Rectal smooth muscle tissue (tissue), 1 donor: Measurements from ENCODE around the gene CTSA.

Experiments
- H3K27ac ChIP-seq: one replicate; pipeline ENCODE4 v1.7.0; 2013; ENCODE audit warnings: low read depth, low read length, inconsistent platforms
- H3K27me3 ChIP-seq: one replicate; pipeline ENCODE4 v1.7.0; 2013; ENCODE audit warnings: low read length; ENCODE audit not compliant: control insufficient read depth, insufficient read depth
- H3K36me3 ChIP-seq: one replicate; pipeline ENCODE4 v1.7.0; 2013; ENCODE audit warnings: low read length; ENCODE audit not compliant: control insufficient read depth, insufficient read depth
- H3K4me1 ChIP-seq: one replicate; pipeline ENCODE4 v1.7.0; 2013; ENCODE audit warnings: low read length; ENCODE audit not compliant: control insufficient read depth, insufficient read depth
- H3K4me3 ChIP-seq: one replicate; pipeline ENCODE4 v1.7.0; 2013; ENCODE audit warnings: low read length
- H3K9ac ChIP-seq: one replicate; pipeline ENCODE4 v1.7.0; 2013; ENCODE audit warnings: low read length

CTSA gene

DNA sequence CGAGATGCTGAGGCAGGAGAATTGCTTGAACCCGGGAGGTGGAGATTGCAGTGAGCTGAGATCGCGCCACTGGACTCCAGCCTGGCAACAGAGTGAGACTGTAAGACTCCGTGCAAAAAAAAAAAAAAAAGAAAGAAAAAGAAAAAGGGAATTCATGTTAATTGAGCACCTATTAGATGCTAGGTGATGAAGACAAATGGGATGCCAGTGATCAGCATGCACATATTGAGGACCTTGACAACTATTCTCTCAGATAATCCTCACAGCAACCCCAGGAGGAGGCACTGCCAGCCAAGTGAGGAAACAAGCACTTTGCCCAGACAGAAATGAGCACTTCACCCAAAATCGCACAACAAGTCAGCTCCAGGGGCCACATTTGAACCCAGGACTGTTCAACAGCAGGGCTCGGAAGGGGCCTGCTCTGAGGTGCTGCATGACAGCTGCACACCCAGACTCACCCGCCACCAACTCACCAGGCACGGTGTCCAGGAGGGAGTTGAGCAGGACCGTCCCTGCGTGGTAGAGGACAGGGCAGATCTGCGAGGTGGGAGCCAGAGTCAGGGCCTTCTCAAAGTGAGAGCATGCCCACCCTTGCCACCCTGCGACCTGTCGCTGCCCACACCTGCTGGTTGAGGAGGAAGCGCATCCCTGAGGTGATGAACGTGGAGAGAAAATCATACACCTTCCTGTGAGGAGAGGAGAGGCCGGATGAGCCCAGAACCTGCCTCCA is 16.2 kb downstream of the CTSA start:
- Histone ChIP-seq H3K9ac (no peak overlapping the region), H3K4me1 (peaks cover 6% of the 10 kb centered on the region), H3K27ac (no peak overlapping the region), H3K4me3 (no peak overlapping the region), H3K27me3 (no peaks in the 10 kb centered on the region), H3K36me3 (no peaks in the 10 kb centered on the region)

DNA sequence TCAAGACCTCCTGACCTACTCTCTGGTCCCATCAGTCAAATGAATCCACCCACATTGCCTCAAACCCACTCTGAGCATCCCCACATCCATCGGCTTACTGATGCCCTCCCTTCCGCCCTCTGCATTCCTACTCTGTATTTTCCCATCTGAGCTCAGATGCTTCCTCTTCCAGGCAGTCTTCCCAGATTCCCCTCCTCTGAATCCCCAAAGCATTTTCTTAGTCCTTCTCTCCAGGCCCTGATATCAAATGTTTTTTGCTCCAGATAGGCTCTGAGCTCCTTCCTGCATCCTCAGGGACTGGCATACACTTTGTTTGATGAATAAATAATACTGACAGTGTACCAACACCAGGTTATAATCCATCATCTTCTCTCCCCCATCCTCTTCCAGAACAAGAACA is 16.9 kb downstream of the CTSA start:
- H3K27ac ChIP-seq: no peak overlapping the region
- peaks cover 7% of the 10 kb centered on the region for H3K4me1 ChIP-seq
- no peaks in the 10 kb centered on the region for H3K36me3 ChIP-seq

DNA sequence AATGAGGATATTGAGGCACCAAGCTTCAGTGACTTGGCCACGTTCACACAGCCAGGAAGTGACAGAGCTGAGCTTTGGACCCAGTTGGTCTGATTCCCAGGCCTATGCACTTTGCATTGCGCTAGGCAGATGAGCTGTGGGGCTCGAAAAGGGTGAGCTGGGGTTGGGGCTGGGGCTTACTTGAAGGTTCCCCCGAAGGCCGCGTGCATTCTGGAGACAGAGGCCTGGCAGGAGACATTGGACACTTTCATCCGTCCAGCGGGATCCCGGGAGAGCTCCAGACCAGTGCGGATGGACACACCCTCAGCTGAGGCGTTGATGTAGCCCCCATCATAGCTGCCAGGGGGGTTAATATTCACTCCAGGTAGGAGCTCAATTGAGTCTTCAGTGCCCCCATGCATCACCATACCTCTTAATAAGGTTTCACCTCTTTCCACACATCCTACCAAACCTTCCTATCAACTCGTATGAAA is 18.2 kb downstream of the CTSA start:
- Histone ChIP-seq H3K27ac (no peak overlapping the region), H3K36me3 (no peaks in the 10 kb centered on the region), H3K27me3 (no peaks in the 10 kb centered on the region), H3K4me1 (peaks cover 7% of the 10 kb centered on the region), H3K9ac (no peak overlapping the region), H3K4me3 (no peak overlapping the region)

More for the DNA sequence above, 16.9 kb downstream of the CTSA start:
- Histone ChIP-seq H3K9ac (no peak overlapping the region), H3K27me3 (no peaks in the 10 kb centered on the region), H3K4me3 (no peak overlapping the region)

GRCh38 chr20:45909817-45910669 is 18.9 kb downstream of the CTSA start:
- peaks cover 7% of the 10 kb centered on the region for H3K4me1 ChIP-seq
- H3K27ac ChIP-seq: peak overlapping the region; percentile 51
- no peaks in the 10 kb centered on the region for H3K36me3 ChIP-seq
- no peaks in the 10 kb centered on the region for H3K27me3 ChIP-seq
- H3K4me3 ChIP-seq: no peak overlapping the region
- H3K9ac ChIP-seq: no peak overlapping the region

- Histone ChIP-seq H3K4me3 (peak overlapping the region; percentile 83), H3K27ac (peak overlapping the region; percentile 82), H3K27me3 (no peaks in the 10 kb centered on the region), H3K9ac (no peak overlapping the region), H3K36me3 (no peaks in the 10 kb centered on the region), H3K4me1 (peaks cover 7% of the 10 kb centered on the region)
Measured at GRCh38 chr20:45910670-45911485, 19.7 kb downstream of the CTSA start.

GRCh38 chr20:45911486-45912343 is 20.6 kb downstream of the CTSA start, which contains the start of gene PLTP:
Gene PLTP (minus strand): TSS chr20:45912155. CDS start chr20:45911452, 703 bp downstream.
- Histone ChIP-seq H3K36me3 (no peaks in the 10 kb centered on the region), H3K4me3 (peak within 1 kb of the TSS; percentile 83), H3K27me3 (no peaks in the 10 kb centered on the region), H3K9ac (peak within 1 kb of the TSS; percentile 73), H3K4me1 (peaks cover 7% of the 10 kb centered on the region), H3K27ac (peak within 1 kb of the TSS; percentile 82)

DNA sequence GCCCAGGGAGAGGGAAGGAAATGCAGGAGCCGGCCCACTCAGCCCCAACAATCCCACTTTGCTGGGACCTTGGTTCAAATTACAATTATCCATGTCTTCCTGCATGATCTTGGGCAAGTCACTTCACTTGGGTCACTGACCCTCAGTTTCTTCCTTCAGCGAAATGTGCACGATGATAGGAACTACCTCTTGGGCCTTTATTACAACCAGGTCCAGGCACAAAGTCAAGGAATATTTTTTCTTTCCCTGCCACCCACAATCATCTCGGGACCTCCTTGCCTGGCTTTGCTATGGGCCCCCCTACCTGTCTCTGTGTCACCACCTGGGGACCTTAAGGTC is 21.2 kb downstream of the CTSA start:
- Histone ChIP-seq H3K4me3 (peak overlapping the region; percentile 83), H3K27me3 (no peaks in the 10 kb centered on the region), H3K9ac (no peak overlapping the region), H3K36me3 (no peaks in the 10 kb centered on the region), H3K27ac (peak overlapping the region; percentile 37), H3K4me1 (peaks cover 7% of the 10 kb centered on the region)

- H3K4me1 ChIP-seq: peaks cover 7% of the 10 kb centered on the region
- H3K27me3 ChIP-seq: no peaks in the 10 kb centered on the region
- no peak overlapping the region for H3K9ac ChIP-seq
- no peaks in the 10 kb centered on the region for H3K36me3 ChIP-seq
- H3K27ac ChIP-seq: no peak overlapping the region
- H3K4me3 ChIP-seq: no peak overlapping the region
Measured at GRCh38 chr20:45913116-45913515, 22.0 kb downstream of the CTSA start.

- no peaks in the 10 kb centered on the region for H3K36me3 ChIP-seq
- no peak overlapping the region for H3K9ac ChIP-seq
- H3K27me3 ChIP-seq: no peaks in the 10 kb centered on the region
- H3K4me1 ChIP-seq: no peaks in the 10 kb centered on the region
- H3K27ac ChIP-seq: peak overlapping the region; percentile 43
- H3K4me3 ChIP-seq: no peak overlapping the region
Measured at GRCh38 chr20:45917790-45918141, 26.6 kb downstream of the CTSA start.

DNA sequence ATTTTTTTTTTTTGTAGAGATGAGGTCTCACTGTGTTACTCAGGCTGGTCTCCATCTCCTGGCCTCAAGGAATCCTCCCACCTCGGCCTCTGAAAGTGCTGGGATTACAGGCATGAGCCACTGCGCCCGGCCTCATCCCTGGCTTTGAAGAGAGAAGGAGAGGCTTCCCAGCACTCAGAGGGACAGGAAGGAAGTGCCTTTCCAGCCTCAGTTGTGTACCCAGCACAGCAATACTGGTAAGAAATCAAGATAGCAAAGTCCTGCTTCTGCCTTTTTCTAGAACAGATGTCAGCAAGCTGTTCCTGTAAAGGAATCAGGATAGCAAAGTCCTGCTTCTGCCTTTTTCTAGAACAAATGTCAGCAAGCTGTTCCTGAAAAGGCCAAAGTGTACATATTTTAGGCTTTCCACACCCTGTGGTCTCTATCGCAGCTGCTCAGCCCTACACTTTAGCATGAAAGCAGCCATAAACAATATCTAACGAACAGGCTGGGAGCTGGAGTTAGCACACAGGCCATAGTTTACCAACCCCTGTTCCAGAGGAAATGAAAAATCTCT is 27.1 kb downstream of the CTSA start:
- Histone ChIP-seq H3K4me3 (no peak overlapping the region), H3K27ac (peak overlapping the region; percentile 67), H3K36me3 (no peaks in the 10 kb centered on the region), H3K9ac (no peak overlapping the region), H3K27me3 (no peaks in the 10 kb centered on the region), H3K4me1 (no peaks in the 10 kb centered on the region)

DNA sequence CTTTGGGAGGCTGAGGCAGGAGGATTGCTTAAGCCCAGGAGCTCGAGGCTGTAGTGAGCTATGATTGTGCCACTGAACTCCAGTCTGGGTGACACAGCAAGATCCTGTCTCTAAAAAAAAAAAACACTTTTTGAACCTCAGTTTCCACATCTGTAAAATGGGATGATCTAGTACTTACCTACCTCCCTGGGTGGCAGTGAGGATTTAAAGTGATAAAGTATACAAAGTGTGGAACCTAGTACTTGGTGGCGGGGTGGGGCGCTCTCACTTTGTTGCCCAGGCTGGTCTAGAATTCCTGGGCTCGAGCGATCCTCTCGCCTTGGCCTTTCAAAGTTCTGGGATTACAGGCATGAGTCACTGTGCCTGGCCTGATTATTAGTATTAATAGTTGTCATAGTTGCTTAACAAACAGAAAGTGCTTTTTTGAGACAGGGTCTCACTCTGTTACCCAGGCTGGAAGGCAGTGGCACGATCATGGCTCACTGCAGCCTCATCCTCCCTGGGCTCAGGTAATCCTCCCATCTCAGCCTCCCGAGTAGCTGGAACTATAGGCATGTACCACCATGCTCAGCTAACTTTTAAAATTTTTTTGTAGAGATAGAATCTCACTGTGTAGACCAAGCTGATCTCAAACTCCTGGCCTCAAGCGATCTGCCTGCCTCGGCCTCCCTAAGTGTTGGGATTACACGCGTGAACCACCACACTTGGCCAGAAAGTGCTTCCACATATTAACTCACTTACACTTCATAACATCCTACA is 27.8 kb downstream of the CTSA start:
- no peaks in the 10 kb centered on the region for H3K36me3 ChIP-seq
- H3K27ac ChIP-seq: peak overlapping the region; percentile 67
- no peak overlapping the region for H3K4me3 ChIP-seq
- no peak overlapping the region for H3K9ac ChIP-seq
- no peaks in the 10 kb centered on the region for H3K4me1 ChIP-seq
- no peaks in the 10 kb centered on the region for H3K27me3 ChIP-seq
